ENCODE results near the gene PLCB1.

The PLCB1 gene

DNA sequence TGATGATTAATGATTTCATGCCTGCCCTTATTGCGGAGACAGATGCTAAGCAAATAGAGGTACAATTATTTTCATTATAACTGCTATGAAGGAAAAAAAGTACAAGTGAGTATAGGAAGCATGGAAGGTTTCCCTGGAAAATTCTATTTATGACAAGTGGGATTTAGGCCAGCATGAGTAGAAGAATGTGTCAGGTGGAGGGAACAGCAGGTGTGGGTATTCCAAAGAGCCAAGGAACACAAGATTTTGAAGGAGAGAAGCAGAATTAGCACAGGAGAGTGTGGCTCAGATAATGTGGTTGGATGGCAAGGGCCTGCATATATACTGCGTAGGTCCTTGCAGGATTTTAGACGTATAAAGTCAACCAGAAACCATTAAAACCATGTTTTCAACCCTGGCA, 11.4 kb downstream of the PLCB1 start:
- no peaks in the 10 kb centered on the region for H3K36me3 Mint-ChIP-seq (ENCODE audit: low read depth)
- H3K4me3 Mint-ChIP-seq, result no peak overlapping the region
- H3K9me3 Mint-ChIP-seq, result no peaks in the 10 kb centered on the region
- intact Hi-C loops (cut with micrococcal nuclease), result no loop called here
- H3K4me1 Mint-ChIP-seq (ENCODE audit: low read depth), result peaks cover 13% of the 10 kb centered on the region
- no peak overlapping the region for H3K27ac Mint-ChIP-seq
- no peaks in the 10 kb centered on the region for H3K27me3 Mint-ChIP-seq

DNA sequence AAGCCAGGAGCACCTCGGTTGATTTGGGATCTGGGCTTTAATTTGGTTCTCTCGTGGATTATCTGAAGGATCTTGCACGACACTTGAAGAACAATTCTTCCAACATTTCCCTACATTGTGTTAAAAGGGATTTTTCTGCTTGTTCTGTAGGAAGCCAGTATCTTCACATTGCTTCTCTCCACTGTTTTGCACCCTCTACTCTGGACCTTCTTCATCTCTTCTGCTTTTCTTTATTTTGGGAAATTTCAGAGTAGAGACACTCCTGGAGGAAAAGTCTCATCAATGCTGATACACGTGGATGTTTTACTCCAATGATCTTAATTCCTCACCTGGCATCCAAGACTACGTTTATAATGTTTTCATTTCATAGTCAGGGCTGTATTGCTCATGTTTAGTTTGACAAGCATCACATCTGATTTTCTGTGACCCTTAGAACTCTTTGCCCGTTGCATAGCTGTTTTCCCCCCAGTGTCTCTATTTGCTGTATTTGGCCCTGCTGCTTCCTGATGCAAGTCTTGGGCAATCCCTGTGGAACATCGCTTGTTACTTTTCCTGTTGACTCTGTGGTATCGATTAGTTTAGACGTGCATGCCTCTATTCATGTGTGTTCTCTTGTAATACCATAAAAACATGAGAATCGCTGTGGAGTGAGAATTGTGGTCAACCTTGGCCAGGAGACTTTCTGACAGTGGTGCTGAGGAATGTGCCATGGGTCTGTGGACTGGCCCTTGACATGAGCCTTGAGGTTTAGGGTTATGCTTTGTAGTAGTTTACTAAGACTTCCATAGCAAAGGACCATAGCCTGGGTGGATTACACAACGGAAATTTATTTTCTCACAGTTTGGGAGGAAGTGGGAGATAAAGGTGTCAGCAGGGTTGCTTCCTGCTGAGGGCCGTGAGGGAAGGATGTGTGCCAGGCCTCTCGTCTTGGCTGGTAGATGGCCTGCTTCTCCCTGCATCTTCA, 12.5 kb downstream of the PLCB1 start:
- H3K4me3 Mint-ChIP-seq, result no peak overlapping the region
- H3K27me3 Mint-ChIP-seq, result no peaks in the 10 kb centered on the region

DNA sequence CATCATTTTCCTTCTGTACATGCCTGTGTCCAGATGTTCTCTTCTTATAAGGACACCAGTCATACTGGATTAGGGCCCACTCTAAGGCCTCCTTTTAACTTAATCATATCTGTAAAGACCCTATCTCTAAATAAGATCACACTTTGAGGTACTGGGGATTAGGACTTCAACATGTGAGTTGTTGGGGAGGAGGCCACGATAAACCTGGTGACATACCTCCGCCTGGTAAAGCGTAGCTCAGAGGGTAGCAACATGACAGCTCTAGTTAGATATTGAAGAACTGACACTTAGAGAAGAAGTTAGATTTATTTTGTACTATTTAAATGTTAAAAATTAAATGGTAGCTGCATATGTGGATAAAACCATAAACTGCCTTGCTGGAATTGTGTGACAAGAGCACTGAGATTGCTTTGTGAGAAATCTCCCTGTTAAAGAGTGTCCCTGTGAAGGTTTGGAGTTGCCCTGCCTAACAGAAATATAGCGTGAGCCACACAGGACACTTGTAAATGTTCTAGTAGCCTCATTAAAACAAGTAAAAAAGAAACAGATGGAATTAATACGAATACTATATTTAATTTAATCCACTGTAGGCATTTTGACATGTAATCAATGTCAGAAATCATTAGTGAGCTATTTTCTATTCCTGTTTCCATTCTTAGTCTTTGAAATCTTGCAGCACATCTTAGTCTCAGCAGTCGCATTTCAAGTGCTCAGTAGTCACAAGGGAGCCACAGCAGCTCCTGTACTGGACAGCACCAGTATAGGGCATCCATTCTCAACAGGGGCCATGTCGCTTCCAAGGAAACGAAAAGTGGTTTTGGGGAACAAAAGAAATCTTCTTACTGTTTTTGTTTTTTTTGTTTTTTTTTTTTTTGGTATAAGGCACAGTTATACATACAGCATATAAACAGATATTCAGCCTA, 13.4 kb downstream of the PLCB1 start:
- intact Hi-C loops (cut with micrococcal nuclease), result no loop called here
- Mint-ChIP-seq H3K4me3 (no peak overlapping the region), H3K27me3 (no peaks in the 10 kb centered on the region), H3K9me3 (no peaks in the 10 kb centered on the region), H3K4me1 (ENCODE audit: low read depth) (peaks cover 13% of the 10 kb centered on the region), H3K27ac (no peak overlapping the region), H3K36me3 (ENCODE audit: low read depth) (no peaks in the 10 kb centered on the region)

More for the DNA sequence above, 12.5 kb downstream of the PLCB1 start:
- intact Hi-C loops (cut with micrococcal nuclease), result no loop called here
- Mint-ChIP-seq H3K9me3 (no peaks in the 10 kb centered on the region), H3K27ac (no peak overlapping the region), H3K4me1 (ENCODE audit: low read depth) (peaks cover 13% of the 10 kb centered on the region), H3K36me3 (ENCODE audit: low read depth) (no peaks in the 10 kb centered on the region)

DNA sequence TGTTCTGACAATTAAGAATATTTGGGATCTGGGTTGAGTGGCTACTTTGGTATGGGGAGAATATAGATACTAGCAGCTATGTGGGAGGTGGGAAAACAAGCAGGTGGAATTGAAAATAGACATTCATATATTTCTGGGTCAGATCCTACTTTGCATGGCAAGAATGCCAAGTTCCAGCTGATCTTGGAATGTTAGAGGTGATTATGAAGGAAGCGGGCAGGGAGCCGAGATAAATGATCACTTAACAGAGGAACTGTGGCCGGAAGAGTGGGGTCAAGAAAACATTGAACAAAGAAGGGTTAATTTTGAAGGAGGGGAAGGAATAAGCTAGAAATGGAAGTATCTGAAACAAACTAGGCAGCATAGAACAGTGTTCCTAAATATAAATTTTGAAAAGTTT, 15.4 kb downstream of the PLCB1 start:
- intact Hi-C loops (cut with micrococcal nuclease), result no loop called here
- Mint-ChIP-seq H3K36me3 (ENCODE audit: low read depth) (no peaks in the 10 kb centered on the region), H3K4me1 (ENCODE audit: low read depth) (peaks cover 19% of the 10 kb centered on the region), H3K9me3 (no peaks in the 10 kb centered on the region), H3K27ac (no peak overlapping the region), H3K27me3 (no peaks in the 10 kb centered on the region), H3K4me3 (no peak overlapping the region)

DNA sequence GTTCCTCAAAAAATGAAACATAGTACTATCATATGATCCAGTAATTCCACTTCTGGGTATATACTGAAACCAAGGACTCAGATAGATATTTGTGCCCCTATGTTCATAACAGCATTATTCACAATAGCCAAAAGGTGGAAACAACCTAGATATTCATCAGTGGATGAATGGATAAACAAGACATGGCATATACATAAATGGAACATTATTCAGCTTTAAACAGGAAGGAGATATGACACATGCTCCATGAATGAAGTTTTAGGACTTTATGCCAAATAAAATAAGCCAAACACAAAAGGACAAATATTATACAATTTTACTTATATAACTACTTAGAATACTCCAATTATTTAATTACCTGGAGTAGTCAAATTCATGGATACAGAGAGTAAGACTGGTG, 16.4 kb downstream of the PLCB1 start:
- Mint-ChIP-seq H3K36me3 (ENCODE audit: low read depth) (no peaks in the 10 kb centered on the region), H3K9me3 (no peaks in the 10 kb centered on the region), H3K27ac (no peak overlapping the region), H3K27me3 (no peaks in the 10 kb centered on the region), H3K4me3 (no peak overlapping the region), H3K4me1 (ENCODE audit: low read depth) (peaks cover 25% of the 10 kb centered on the region)
- intact Hi-C loops (cut with micrococcal nuclease), result no loop called here

DNA sequence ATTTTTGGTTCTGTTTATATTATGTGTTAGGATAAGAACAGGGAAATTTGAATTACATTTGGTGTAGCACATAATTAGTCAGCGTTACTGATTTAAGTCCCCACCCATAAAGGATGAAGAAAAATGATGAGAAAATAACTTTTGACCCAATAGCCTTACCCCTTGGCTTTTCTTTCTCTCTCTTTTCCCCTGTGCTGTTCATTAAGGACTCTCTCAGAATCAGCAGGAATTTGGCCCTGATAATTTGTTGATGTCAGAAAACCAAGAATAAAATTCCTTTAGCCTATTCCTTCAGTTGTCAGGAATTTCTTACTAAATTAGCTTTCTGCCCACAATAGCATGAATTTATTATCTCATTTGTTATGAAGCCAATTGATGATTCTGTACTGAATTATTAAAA, 18.5 kb downstream of the PLCB1 start:
- H3K4me3 Mint-ChIP-seq, result no peak overlapping the region
- H3K9me3 Mint-ChIP-seq, result no peaks in the 10 kb centered on the region
- H3K27me3 Mint-ChIP-seq, result no peaks in the 10 kb centered on the region
- H3K36me3 Mint-ChIP-seq (ENCODE audit: low read depth), result no peaks in the 10 kb centered on the region
- H3K4me1 Mint-ChIP-seq (ENCODE audit: low read depth), result peaks cover 29% of the 10 kb centered on the region
- intact Hi-C loops (cut with micrococcal nuclease), result no loop called here
- no peak overlapping the region for H3K27ac Mint-ChIP-seq

DNA sequence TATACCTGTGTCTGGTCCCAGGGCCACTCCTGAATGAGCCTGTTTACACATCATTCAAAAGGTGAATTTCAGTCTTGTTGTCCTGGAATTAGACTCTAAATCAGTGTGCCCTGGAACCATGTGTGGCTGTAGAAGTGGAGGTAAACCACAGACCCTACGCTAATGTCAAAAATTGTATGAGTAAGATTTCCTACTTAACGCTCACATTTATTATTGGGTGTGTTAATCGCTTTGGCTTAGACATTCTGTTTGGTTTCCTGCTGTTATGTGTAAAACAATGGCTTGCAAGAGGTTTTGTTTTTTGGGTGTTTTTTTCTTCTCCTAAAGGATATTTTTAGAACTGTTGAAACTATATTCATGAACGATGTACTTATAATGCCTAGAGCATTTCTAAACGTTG, 19.3 kb downstream of the PLCB1 start:
- no peak overlapping the region for H3K4me3 Mint-ChIP-seq
- no peaks in the 10 kb centered on the region for H3K27me3 Mint-ChIP-seq
- peaks cover 37% of the 10 kb centered on the region for H3K4me1 Mint-ChIP-seq (ENCODE audit: low read depth)
- no peaks in the 10 kb centered on the region for H3K36me3 Mint-ChIP-seq (ENCODE audit: low read depth)
- no peaks in the 10 kb centered on the region for H3K9me3 Mint-ChIP-seq
- no peak overlapping the region for H3K27ac Mint-ChIP-seq
- intact Hi-C loops (cut with micrococcal nuclease), result no loop called here

DNA sequence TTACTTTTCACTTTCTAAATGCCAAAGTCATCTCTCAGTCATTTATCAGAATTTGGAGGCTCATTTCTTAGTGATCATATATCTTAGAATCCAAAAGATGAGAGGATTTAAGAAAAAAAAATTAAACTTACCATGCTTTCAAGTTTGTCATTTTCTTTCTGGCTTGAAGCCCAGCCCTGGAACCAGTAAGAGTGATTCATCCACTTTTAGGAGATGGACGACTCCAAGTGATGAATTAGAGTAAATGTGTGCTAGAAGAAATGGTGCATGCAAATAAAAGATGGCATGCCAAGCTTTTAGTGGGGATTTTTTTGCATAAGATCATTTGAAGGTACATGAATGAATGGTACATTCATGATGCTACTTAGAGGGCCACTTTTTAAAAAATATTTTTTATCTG, 20.1 kb downstream of the PLCB1 start:
- no peak overlapping the region for H3K4me3 Mint-ChIP-seq
- no peaks in the 10 kb centered on the region for H3K9me3 Mint-ChIP-seq
- no peaks in the 10 kb centered on the region for H3K27me3 Mint-ChIP-seq
- no peaks in the 10 kb centered on the region for H3K36me3 Mint-ChIP-seq (ENCODE audit: low read depth)
- H3K4me1 Mint-ChIP-seq (ENCODE audit: low read depth), result peaks cover 44% of the 10 kb centered on the region
- intact Hi-C loops (cut with micrococcal nuclease), result no loop called here
- no peak overlapping the region for H3K27ac Mint-ChIP-seq

DNA sequence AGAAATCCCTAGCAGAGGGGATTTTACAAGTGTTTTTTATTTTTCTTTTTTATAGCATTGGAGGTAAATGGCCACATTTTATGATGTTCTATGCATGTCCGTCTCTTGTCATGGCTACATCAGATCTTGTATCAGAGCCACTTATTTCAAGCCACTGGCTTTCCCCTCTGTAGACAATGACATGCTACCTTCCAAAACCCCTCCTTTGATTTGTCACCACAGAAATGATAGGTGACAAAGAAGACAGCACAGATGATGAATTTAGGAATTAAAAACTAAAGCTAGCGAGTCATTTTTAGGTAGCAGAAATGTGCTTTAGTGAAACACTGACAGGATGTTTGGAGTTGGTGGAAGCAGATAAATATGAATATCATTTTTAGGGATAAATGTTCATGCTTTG, 20.8 kb downstream of the PLCB1 start:
- Mint-ChIP-seq H3K27me3 (no peaks in the 10 kb centered on the region), H3K4me1 (ENCODE audit: low read depth) (peaks cover 44% of the 10 kb centered on the region), H3K36me3 (ENCODE audit: low read depth) (no peaks in the 10 kb centered on the region), H3K4me3 (no peak overlapping the region), H3K9me3 (no peaks in the 10 kb centered on the region), H3K27ac (no peak overlapping the region)
- intact Hi-C loops (cut with micrococcal nuclease), result no loop called here

DNA sequence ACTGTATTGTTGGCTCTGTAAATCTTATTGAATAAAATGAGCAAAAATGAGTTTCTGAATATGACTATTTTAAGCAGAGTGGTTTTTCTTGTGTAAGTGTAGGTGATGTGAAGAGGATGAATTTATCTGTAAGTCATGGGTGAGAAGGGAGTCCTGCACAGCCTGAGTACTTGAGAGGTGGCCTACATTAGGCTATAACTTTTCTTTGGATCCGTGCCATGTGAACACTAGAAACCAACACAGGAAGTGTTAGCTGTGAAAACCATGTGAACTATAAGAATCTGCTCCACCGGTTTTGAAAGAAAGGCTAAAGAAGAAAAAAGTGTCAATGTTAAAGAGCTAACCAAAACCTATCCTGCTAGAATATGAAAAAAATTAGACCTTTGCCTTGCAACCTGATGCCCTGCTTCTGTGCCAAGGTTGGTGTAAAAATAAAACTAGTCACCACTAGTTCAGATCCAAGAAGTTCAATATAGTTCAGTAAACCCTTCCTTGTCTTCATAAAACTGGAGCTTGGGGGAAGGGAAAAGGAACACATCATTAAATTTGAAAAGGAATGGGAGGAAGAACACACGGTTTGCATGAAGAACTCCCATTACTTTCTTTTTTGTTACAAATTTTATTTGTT, 21.3 kb downstream of the PLCB1 start:
- no peak overlapping the region for H3K27ac Mint-ChIP-seq

DNA sequence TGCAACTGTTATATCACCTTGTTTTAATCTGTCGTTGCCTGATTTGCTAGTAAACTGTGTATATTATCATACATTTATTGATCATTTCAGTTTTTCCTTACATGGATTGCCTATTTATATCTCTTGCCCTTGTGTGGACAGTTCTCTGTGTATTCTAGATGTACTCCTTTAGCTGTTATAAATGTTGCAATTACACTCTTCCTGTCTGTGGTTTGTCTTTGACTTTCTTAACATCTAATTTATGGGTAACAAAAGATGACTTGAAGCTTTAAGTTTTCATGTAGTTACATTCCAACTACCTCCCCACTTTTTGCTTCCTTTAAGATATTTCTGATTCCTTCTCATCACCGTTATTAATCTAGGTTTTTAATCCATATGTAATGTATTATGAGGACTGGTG, 22.6 kb downstream of the PLCB1 start:
- intact Hi-C loops (cut with micrococcal nuclease), result no loop called here
- H3K4me1 Mint-ChIP-seq (ENCODE audit: low read depth), result peaks cover 44% of the 10 kb centered on the region
- H3K27ac Mint-ChIP-seq, result no peak overlapping the region
- no peaks in the 10 kb centered on the region for H3K9me3 Mint-ChIP-seq
- H3K36me3 Mint-ChIP-seq (ENCODE audit: low read depth), result no peaks in the 10 kb centered on the region
- no peak overlapping the region for H3K4me3 Mint-ChIP-seq
- no peaks in the 10 kb centered on the region for H3K27me3 Mint-ChIP-seq

More for the DNA sequence above, 21.3 kb downstream of the PLCB1 start:
- H3K4me1 Mint-ChIP-seq (ENCODE audit: low read depth), result peaks cover 44% of the 10 kb centered on the region
- intact Hi-C loops (cut with micrococcal nuclease), result no loop called here
- no peaks in the 10 kb centered on the region for H3K27me3 Mint-ChIP-seq
- no peaks in the 10 kb centered on the region for H3K9me3 Mint-ChIP-seq
- no peaks in the 10 kb centered on the region for H3K36me3 Mint-ChIP-seq (ENCODE audit: low read depth)
- H3K4me3 Mint-ChIP-seq, result no peak overlapping the region

DNA sequence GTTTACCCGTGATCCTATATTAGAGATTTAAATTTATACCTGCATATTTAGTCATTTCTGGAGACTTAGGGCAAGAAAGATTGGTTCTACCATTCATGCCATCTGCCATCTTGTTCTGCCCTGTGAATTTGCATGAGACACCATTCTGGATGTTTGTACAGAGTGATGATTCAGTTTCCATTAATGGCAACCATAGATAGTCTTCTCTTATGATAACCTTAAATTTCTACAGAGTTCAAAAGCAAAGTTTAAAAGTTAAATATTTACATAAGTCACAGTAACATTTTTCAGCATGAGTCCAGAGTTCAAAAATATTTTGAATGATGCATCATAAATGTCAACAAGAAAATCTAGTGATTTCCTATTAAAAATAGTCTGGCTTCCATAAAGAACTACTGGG, 23.2 kb downstream of the PLCB1 start:
- H3K4me1 Mint-ChIP-seq (ENCODE audit: low read depth), result peaks cover 44% of the 10 kb centered on the region
- H3K27ac Mint-ChIP-seq, result no peak overlapping the region
- H3K27me3 Mint-ChIP-seq, result no peaks in the 10 kb centered on the region
- intact Hi-C loops (cut with micrococcal nuclease), result no loop called here
- H3K4me3 Mint-ChIP-seq, result no peak overlapping the region
- H3K36me3 Mint-ChIP-seq (ENCODE audit: low read depth), result no peaks in the 10 kb centered on the region
- H3K9me3 Mint-ChIP-seq, result no peaks in the 10 kb centered on the region

DNA sequence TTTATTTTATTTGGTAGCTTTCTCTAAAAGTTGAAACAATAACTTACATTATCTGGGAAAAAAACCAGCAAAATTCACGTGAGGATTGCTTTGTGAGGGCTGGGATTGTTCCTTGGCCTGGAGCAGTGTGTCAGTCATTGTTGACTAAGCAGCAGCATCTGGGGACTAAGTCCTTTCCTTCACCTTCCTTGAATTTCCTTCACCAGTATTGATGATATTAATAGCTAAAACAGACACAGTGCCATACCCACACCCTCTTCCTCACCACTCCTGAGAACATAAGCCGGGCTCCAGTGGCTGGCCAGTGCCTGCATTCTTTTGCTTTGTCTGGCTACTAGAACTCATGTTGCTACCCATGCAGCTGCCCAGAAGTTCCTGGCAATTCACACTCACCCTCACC, 23.7 kb downstream of the PLCB1 start:
- H3K4me3 Mint-ChIP-seq, result no peak overlapping the region
- H3K4me1 Mint-ChIP-seq (ENCODE audit: low read depth), result peaks cover 44% of the 10 kb centered on the region
- no peak overlapping the region for H3K27ac Mint-ChIP-seq
- H3K27me3 Mint-ChIP-seq, result no peaks in the 10 kb centered on the region
- no peaks in the 10 kb centered on the region for H3K9me3 Mint-ChIP-seq
- intact Hi-C loops (cut with micrococcal nuclease), result no loop called here
- H3K36me3 Mint-ChIP-seq (ENCODE audit: low read depth), result no peaks in the 10 kb centered on the region

All from dendritic cell treated with granulocyte-macrophage colony-stimulating factor and Interleukin-4, amounts not matched to agents 40 ng/mL and 50 ng/mL, for 4 days (primary cell).